GM21367 (cell line): ENCODE measurements around the gene AGRN.

Experiments used
- ATAC-seq: cut with Tn5 transposase; IDR thresholded peaks from one replicate; pipeline ENCODE4 v1.9.1; 2021; ENCODE audit not compliant: unreplicated experiment

Gene AGRN

DNA sequence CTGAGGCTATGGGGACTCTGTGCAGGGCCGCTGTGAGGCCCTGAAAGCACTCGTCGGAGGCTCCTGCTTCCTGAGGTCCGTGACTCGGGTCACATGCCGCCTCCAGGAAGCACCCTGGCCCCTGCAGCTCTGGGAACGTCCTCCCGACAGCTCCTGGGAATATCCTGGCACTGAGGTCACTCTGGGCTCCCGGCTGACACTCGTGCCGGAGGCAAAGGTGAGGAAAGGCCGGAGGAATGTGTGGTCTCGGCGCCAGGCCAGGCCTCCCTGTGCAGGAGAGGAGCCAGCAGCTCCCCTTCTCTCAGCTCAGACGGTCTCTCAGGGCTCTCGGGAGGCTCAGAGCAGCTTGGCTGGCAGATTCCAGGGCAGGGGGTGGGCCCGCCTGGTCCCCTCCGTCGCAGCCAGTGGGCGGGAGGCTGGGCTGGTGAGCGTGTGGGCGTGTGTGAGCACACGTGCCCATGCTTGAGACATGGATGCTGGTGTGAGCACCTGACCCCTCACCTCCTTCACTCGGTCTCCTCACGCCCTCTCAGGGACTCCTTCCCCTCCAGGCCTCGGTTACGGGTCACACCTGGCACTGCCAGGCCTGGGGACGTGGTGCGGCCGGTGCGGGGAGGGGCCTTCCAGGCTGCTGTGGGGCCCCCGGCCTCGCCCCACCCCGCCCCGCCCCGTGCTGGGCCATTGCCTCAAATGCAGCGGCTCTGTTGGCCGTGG is 59.6 kb downstream of the AGRN start:
- ATAC-seq, result no peak

DNA sequence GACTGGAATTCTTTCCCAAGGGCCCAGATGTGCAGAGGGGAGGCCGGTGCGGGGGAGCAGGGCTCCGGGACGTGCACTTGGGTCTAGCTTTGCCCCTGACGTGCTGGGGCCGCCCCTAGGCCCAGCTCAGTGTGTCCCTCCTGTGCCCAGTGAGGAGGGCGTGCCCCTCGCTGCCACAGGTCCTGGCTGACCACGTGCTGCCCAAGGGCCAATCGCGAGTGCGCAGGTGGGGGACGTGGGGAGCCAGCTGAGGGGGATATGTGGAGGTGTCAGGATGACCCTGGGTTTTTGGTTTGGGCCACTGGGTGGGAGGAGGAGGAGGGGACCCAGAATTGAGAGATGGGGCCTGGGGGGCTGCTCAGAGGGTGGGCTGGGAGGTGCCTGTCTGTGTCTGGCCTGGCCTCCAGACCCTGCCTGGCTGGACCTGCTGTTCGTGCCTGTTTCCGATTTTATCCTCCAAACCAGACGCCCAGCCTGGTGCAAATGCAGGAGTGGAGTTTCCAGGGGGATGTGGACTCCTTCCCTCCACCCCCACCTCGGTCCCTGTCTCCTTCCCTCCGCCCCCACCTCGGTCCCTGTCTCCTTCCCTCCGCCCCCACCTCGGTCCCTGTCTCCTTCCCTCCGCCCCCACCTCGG is 60.3 kb downstream of the AGRN start:
- ATAC-seq, result no peak

DNA sequence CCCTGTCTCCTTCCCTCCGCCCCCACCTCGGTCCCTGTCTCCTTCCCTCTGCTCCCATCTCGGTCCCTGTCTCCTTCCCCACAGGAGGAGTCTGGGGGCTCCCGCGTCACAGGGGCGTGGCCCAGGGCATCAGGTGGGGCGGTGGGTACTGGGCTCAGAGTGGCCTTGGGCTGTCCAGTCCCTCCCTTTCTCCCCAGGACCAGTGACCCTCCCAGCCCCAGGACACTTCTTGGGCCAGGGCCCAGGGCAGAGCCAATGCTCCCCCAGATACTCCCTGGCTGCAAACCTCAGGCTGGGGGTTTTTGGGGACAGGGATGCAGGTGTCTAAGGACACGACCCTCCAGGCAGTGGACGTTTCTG is 61.0 kb downstream of the AGRN start:
- ATAC-seq, result no peak

DNA sequence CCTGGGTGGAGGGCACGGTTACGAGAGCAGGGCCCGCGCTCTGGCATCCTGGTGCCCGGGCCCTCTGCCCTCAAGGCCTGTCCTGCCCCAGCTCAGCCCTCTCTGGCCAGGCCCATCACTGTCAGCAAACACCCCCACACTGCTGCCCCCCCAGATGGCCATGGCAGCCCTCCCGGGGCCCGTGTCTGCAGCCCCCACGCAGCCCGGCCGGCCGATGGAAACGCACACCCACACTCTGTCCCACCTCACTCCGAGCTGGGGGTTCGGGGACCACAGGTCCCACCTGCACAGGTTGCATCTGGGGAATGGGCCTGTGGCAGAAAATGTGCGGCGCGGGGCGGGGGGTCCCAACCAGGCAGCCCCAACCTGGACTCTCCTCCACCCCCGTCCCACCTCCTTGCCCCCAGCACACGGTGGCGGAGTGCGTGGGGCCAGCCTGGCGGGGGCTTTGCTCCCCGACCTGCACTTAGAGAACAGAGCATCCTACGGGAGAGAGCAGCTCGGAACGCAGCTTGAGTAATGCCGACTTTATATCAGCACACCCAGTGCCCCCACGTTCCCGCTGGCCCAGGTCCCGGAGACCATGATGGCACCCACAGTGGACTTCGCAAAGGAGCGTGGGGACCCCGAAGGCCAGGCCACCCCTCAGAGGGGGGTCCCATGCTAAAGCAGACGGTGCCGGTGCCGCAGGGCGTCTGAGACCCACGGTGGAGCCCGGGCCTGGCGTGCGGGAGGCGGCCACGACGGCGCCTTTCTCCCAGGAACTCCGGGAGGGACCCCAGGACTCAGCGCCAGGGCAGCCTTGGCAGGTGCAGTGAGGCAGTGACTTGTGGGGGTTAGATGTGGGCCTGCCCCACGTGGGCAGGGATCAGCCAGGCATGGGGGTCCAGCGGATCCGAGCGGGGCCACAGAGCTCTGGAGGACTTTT is 61.7 kb downstream of the AGRN start:
- ATAC-seq, result no peak

DNA sequence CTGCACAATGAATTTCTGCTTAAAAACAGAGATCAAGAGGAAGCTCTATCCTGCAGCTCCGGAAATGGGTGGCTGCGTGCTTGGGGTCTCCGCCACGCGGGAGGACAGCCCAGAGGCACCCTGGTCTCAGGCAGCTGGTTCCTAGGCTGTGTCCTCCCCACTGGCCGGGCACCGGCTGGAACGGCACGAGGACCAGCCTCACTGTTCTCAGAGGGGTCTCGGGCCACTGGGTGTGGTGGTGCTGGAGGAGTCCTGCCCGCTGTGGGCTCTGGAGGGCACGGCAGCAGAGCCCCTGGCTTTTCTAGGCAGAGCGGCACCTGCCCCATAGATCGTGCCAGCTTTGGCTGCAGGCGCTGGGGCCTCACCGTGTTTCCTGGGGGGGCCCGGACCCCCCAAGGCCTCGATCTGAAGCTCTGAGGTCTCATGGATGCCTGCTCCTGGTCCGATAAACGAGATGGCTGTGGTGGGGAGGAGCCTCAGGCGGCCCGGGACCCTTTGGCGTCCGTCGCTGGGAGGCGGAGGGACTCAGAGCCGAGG is 62.4 kb downstream of the AGRN start:
- no peak for ATAC-seq

DNA sequence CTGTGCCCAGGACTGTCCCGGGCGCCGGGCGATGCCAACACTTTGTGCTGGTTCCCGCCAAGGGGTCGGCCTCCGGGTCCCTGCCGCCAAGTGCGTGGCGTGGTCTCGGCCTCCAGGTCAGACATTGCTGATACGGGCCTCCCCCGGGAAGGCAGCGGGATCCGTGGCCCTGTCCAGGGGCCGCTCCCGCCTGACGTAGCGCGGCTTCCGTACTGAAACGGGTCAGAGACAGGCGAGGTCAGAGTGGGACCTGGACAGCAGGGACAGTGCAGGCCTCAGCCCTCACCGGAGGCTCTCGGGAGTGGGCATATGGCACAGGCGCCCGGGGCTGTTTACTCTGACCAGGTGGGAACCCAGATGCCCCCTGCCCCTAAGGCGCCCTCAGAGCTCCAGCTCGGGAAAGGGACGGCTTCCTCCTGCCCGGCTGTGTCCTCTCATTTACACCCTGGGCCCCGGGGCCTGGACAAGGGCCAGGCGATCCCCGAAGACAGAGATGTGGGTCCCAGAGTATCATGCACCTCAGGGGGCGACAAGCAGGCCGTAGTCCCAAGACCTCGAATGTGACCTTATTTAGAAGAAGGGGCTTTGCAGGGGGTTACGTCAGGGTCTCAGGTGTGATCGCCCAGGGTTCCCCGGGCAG is 63.0 kb downstream of the AGRN start:
- ATAC-seq, result no peak

DNA sequence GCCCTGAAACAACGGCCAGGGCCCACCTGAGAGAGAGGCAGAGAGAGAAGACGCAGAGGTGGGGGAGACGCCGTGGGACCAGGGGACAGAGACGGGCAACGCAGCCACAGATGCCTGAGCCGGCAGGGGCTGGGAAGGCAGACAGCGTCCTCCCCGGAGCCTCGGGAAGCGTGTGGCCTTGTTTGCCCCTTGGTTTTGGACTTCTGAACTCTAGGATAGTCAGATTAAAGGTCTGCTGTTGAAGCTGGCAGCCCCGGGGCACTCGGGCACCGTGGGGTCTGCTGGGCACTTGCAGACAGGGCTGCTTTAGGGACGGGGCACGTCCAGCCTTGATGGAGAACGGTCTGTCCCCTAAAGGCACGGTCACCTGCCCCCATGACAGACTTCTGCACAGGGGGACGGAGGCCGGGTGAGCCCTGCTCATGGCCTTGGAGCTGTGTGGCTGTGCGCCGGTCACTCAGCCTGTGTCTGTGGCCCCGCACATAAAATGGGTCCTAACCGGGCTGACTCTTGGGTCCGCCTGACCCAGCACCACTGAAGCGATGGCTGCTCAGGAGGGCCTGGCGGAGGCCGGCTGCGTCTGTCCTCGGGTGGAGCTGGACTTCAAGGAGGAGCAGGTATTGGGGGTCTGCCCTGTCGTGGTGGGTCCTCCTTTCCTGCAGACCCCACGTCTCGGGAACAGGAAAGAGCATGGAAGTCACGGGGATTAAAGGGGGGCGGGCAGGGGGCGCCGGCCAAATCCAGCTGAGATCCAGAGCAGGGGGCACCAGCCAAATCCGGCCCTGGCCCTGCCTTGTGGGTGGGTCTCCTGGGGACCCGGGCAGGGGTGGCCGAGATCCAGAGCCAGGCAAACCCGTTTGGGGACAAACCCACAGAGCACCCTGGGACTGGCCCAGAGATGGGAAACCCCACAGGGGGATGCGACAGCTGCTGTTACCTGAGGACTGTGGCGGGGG is 63.8 kb downstream of the AGRN start:
- no peak for ATAC-seq

DNA sequence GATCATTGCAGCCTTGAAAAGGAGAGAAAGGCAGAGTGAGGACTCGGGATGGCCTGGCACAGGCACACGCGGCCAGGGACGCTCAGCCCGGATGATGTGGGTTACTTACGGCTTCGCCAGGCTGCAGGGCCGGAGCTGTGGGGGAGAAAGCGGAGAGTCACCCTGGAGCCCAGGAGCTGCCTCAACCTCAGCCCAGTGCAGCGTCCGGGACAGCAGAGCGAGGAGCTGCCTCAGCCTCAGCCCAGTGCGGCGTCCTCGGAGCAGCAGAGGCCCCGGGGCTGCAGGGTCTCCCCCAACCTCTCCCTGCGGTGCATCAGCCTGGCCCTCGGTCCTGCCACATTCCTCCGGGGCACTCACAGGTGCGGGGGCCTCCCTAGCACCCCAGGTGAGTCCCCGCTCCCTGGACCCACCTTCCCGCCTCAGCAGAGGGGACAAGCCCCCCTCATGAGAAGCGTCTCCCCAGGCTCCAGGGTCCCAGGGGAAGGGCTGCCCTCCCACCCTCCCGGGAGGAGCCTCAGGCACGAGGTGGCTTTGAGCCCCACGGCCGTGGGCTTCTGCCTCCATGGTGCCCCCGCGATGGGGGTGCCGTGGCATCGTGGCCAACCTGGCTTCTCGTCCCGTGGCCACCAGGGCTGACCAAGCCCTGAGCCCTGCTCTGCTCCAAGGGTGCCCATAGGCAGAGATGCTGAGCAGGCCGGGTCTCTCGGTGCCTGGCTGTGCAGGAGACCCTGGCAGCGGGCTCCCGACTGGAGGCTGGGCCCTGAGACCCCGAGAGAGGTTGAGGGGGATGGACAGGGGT is 64.7 kb downstream of the AGRN start:
- no peak for ATAC-seq

DNA sequence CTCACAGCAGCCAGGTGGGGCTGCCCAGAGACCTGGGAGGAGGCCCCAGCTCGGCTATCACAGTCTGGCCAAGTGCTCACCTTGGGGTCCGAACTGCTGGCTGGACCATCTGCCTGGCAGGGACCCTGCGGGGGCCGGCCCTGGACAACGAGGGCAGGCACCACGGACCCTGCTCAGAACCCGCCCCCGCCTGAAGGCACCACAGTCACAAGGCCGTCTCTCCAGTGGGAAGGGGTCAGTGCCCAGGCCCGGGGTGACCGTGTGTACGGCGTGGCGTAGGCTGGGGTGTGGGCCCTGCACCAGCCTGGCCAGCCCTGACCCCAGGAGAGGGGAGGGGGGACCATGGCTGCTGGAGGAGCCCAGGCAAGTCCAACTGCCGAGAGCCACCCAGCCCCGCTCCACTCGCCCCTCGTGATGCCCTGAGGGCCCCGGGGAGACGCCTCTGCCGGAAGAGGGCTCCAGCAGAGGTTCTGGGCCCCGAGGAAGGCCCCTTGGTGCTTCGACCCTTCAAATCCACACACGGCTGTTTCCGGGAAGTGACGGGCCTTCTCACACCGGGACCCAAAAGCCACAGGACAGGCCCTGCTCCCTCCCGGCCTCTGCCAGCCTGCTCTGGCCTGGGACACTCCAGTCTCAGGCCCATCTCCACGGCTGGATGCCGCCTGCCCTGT is 65.4 kb downstream of the AGRN start:
- no peak for ATAC-seq

DNA sequence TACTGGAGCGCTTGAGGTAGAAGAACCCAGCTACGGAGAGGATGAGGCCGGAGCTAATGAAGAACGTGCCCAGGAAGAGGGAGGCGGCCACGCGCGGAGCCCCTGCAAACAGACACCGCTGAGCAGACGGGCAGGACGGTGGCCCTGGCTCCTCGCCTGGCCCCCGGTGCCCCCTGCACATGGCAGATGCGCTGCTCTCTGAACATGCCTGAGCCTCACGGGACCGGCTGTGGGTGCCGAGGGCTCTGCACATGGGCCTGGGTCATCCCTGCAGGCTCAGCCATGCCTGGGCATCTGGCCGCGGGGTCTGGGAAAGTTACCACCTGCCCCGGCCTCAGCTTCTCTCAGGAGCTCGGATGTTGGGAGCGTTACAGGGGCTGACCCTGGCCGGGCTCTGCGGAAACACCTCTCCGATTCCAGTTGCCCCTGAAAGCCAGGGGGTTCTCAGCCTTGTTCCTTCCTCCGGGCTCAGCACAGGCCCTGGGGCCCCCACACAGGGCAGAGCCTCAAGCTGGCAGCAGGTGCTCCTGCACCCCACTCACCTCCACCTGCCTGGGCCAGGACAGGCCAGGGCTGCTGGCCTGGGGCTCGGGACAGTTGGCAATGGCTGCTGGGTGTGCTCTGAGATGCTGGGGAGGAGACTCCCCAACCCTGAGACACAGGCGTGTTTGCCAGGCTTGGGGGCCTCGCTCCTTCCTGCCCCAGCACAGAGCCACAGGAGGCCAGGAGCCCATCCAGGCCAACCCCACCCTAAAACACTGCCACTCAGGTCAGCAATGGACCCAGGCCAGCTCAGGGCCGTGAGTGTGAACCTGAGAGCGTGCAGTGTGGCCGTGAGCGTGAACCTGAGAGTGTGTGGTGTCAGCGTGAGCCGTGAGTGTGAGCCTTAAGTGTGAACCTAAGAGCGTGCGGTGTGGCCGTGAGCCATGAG is 66.3 kb downstream of the AGRN start:
- ATAC-seq, result no peak

DNA sequence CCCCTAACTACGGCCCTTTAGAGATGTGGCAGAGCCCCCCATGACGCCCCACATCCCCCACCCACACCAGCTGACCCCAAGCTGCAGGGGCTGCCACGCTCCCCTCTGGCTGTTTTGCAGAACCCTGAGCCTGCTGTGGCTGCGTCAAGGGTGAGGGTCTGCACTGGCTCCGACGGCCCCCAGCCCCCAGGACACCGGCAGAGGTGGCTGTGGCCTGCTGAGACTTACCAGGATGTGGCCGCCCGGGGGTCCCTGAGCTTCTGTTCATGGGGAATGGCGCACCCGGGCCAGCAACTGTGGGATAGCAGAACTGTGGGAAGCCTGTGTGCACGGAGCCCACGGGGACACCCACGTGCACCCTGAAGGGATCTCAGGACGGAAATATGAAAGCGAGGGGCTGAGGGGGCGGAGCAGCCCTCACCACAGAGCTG is 67.0 kb downstream of the AGRN start:
- no peak for ATAC-seq

DNA sequence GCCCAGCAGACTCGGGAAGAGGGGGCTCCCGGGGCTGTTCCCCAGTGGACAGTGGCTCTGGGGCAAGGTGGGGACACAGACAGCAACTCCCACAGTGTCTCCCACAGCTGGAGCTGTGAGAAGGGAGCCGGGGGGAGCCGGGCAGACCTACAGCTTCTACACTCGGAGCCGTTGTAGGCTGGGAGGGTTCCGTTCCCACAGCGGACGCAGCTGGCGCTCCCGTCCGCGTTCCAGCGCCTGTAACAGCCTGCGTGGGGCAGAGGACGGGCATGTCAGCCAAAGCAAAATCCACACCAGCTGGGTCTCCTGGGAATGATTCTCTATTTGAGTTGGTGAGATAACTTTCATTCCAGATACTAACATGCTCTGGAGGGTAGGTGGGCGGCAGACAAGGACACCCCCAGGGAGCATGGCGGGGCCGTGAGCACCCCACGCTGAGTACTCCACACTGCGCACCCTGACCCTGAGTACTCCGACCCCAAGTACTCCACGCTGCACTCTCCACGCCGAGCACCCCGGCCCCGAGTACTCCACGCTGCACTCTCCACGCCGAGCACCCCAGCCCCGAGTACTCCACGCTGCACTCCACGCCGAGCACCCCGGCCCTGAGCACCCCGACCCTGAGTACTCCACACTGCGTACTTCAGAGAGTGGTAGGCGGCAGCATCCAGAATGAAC is 67.6 kb downstream of the AGRN start:
- no peak for ATAC-seq

DNA sequence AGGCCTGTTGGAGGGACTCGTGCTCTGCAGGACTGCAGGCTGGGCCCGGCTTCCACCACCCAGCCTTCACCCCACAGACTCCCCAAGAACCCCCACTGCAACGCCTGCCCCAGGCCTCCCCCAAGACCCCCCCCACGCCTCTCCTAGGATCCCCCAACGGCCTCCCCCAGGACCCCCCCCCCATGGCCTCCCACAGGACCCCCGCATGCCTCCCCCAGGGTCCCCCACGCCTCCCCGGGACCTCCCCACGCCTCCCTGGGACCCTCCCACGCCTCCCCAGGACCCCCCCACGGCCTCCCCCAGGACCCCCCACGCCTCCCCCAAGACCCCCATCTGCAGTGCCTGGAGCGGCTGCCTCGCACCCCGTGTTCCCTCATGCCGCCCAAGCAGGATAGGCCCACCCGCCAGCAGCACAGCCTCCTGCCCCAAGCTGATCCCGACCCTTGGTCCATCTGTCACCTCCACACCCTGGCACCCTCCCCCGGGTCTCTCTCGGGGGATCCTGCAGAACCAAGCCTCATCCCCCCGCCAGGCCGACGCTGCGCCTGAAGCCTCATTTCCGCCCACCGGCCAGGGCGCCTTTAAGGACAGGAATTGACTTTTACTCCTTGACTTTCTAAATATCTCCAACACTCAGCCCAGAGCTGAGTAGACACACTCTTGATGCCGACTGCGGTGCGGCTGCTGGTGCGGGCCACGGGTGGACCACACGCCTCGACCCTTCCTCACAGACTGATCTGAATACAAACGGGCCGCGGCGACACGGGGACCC is 68.3 kb downstream of the AGRN start:
- no peak for ATAC-seq

DNA sequence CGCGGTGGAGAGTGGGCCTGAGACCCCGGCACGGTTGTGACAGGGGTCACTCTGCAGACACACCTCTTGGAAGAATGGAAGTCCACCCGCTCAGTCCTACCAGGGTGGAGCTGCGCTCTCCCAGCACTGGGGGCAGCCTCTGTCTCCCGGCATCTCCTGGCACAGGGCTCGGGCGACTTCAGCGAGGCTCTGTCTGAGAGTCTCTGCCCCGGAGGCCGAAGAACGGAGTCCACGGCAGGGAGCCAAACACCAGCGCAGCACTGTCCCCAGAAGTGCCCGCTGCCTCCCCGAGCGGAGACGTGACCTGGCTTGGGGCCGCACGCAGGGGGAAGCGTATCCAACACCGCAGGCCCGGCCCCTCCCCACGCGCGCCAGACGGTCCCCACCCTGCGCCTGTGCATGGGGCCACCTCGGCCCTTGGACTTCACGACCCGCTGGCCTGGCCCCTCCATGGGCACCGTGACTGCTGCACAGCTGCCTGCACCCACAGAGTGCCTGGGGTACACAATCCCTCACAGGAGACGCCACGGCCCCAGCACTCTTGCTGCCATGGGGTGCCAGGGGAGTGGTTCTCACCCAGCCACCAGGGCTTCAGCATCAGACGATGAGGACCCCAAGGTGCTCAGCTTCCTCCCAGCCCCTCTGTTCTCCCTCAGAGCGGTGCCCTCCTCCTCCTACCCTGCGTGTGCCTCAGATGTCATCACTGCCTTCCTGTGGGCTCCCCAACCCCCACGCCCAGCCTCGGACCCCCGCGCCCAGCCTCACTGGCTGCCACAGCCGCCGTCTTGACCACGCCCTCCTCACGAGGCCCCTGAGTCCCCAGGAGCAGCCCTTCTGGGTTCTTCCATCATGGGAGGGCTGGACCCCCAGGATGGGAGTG is 69.1 kb downstream of the AGRN start:
- ATAC-seq, result no peak

DNA sequence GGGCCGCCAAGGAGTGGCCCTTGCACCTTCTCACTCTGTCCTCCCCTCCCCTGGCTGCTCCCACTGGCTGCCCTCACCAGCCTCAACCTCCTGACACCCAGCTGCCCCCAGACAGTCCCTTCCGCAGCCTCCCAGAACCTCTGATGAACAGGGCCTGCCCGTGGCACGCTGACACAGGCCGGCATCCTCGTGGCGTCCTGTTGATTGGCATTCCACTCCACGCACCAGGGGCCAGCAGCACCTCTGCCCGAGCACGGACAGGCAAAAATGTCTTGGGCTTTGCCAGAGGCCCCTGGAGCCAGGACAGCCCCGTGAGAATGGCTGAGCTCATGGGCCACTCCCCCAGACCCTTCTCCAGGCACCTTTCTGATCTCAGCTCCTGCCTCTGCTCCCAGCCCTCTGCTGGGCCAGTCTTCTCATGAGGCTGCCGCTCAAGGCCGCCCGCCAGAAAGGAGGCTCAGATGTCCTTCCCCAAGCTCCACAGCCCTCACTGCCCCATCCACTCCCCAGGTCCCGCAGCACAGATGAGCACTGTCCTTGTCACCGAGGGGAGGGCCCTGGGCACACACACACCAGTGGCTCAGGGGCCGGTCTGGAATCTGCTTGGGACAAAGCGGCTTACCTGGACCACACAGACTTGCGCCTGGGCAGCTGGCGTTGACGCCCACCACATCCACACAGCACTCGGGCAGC is 70.0 kb downstream of the AGRN start:
- ATAC-seq, result no peak
